ENCODE results near the gene IGHMBP2.

IGHMBP2 gene

DNA sequence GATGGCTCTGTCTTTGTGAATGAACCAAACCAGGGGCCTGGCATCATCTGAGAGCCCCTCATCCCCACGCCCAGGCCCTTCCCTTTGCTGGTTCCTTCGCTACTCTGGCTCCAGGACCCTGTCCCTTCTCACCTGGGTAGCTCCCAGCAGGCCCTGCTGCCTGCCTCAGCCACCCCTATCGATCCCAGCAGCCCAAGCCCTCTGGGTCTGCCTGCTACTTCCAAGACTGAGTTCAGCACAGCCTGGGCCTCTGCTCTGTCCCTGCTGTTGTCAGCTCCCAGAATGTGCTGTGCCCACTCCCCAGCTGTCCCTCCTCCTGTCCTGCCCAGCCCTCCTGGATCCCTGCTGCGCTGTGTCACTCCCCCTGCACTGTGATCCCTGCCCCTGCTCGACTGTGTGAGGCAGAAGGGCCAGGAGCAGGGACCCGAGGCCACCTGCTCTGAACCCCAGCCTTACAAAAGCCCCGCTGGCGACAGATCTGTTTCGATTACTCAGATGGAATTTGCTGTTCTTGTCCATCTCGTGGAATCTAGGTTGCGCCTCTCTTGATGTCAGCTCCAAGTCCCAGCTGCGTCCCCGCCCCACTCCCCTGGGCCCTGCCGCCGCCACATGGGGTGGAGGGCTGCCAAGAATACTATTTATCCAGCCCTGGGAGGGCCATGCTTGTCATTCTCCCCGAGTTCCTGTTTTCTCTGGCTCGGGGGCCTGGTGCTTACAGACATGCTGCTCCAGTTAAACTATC is 13.0 kb upstream of the IGHMBP2 start:
- DNase-seq (ENCODE audit: low spot score): peak; percentile 48

DNA sequence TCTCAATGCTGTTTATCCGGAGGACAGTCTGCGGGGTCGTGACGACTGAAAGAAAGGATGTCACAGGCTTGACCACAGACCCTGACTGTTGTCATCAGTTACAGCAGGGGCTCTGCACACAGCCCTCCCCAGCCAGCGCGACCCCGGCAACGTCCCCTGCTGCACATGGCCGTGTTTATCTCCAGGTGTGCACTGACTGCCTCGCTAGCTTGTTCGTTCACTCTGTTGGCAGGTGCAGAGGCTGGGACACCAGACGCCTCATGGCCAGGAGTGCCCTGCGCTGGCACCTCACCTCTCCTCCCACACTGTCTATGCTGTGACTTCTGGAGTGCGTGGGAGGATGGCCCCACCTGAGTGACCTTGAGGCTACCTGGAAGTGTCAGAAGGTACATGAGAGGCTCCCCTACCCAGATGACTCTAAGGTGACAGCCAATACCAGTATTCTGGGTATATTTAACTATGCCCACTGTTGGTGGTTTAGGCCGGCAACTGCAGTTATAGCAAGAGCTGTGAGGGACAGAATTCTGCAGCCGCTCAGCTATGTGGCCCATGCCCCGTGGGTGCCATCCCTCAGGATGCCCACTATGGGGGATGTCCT is 12.2 kb upstream of the IGHMBP2 start:
- DNase-seq (ENCODE audit: low spot score): no peak

DNA sequence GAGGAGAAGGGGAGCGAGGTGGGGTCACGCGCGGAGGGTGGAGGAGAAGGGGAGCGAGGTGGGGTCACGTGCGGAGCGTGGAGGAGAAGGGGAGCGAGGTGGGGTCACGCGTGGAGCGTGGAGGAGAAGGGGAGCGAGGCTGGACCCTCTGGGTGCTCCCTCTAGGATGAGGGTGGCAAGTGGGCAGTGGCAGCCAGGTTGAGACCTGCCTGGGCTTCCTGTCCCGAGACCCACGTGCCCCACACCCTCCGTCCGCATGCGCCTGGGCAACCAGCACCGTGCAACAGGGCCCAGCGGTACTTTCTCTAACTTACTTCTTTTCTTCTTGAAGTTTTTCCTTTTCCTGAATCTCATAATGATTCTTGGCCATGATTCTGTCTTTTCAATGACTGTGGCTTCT is 11.1 kb upstream of the IGHMBP2 start:
- no peak for DNase-seq (ENCODE audit: low spot score)

DNA sequence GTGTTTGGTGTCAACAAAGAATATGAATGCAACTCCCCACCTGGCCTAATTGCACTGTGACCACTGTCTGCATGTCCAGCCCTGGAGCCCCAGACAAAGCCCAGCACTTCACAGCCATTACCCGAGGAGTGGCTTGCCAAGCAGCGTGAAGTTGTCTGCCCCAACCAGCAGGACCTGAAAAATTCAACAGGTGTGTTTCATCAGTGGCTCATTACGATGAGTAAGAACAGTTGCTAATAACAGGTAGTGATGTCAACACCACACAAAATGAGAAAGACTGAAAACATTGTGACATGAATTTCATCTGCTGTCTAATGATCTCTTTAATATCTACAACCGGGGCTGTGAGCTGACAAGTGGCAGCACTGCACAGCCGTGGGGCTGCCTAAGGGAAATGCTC is 10.4 kb upstream of the IGHMBP2 start:
- no peak for DNase-seq (ENCODE audit: low spot score)

DNA sequence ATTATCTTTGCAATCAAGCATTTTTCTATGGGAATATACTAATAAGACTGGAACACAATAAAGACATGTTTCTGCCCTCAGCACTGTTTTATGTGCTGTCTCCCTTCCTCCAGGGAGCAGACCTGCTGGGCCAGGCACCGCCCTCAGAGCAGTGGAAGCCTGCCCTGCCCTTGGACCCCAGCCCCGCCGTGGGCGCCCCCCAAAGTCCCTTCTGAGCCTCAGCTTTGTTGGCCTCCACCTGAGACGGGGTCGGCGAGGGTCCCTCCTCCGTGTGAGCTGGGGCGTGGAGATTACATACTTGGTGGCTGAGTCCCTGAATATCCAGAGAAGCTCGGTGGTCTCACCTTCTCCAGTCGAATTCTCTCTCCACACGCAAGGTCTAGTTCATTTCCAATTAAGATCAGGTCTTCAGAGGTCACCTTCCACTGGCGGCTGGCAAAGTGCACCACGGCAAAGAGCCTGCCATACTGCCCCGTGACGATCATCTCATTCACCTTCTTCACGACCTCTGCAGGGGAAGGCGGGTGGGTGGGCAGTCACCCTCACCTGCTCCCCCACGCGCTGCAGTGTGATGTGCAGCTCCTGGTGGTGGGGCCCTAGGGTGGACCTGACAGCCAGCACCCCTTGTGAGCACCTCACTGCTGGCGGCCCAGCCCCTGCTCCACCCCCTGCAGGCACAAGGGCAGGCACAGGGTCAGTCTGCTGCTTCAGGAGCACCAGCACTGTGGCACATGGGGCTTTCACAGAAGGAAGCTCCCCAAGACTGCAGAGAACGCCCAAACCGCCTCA is 7.3 kb upstream of the IGHMBP2 start:
- DNase-seq (ENCODE audit: low spot score): no peak

DNA sequence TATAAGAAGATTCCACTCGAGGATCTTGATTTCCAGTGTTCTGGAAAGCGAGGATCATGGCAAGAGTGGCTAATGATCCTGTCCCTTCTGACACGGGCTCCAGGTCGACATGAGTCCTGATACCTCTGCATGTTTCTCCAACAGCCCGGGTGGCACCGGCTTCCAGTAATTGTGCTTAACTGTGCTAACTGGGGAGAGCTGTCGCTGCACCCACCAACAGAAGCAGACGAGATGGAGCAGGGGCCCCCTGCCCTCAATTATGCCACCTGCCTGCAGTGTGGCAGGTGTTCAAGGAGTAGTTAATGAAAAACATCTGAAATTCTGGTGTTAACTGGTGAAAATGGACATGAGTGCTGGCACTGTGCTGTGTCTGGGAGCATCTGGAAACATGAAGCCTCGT is 6.2 kb upstream of the IGHMBP2 start:
- no peak for DNase-seq (ENCODE audit: low spot score)

DNA sequence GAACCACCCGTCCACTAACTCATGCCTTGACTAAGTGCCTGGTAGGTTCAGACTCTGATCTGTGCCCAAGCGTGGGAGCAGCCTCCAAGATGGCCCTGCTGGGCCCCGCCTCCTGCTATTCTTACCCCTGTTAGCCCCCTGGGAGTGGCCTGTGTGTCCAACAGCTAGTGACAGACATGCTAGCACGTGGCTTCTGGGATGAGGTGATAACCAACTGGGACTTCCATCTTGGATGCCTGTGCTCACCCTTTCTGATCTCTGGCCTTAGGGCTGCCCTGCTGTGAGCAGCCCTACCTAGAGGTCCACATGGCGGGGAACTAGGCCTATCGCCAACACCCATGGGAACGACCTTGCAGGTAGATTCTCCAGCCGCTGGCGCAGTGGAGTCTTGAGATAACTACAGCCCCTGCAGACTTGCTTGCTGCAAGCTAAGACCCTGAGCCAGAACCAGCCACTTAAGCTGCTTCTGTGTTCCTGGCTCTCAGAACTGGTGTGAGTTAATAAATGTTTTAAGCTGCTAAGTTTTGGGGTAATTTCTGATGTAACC is 2.8 kb upstream of the IGHMBP2 start:
- no peak for DNase-seq (ENCODE audit: low spot score)

DNA sequence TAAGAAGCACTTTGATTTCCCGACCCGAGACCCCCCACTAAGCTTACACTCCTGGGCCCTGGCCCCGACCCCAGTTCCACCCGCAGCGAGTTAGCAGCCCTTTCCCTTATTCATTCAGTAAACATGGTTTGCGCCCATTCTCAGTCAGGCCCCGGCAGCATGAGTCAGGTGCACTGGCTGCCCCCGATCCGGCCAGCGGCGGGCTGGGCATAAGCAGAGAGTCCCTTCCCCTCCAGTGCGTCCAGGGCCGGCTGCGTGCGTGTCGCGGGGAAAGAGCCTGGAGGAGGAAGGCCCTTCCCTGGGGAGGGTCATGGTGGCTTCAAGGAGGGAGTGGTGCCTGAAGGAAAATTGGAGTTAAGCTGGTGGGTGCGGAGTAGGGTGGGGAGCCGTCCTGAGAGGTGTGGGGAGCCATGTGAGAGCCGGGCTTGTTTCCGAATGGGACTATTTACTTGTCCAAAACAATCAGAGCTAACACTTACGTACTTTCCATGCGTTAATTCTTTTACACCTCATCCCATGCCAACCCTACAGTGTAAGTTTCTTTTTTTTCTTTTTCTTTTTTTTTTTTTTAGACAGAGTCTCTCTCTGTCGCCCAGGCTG is 657 bp downstream of the IGHMBP2 start:
- DNase-seq (ENCODE audit: low spot score): peak; percentile 16

DNA sequence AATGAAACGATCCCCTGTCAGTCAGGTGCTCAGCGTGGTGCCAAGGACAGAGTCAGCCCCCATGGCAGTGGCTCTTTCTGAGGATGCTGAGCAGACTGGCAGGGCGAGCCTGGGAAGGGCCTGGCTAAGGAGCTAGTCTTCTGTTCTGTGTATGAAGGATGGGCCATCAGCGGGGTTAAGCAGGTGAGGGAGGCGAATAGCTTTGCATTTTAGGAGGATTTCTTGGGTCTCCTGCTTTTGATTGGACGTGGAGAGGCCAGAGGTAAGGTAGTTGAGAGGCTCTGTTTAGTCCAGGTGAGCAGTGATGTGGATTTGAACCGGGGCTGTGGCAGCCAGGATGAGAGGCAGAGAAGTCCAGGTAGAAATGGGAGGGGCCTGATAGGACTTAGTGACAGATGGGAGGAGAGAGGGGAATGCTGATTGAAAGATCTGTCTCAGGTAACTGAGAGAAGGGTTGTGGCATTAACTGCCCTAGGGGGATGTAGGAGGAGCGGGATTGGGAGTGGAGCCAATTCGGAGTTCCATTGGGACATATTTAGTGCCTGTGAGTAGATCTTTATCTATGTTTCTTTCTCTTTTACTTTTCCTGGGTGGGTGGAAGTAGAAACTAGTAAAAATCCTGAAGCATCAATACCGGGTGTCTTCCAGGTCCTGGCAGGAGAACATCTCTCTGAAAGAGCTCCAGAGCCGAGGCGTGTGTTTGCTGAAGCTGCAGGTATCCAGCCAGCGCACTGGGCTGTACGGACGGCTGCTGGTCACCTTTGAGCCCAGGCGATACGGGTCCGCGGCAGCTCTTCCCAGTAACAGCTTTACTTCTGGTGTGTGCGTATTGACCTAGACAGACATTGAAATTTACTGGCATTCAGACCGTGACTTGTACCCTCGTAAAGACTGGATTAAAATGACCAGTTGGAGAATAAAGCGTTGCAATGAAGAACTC is 2.0 kb downstream of the IGHMBP2 start:
- DNase-seq (ENCODE audit: low spot score): no peak

DNA sequence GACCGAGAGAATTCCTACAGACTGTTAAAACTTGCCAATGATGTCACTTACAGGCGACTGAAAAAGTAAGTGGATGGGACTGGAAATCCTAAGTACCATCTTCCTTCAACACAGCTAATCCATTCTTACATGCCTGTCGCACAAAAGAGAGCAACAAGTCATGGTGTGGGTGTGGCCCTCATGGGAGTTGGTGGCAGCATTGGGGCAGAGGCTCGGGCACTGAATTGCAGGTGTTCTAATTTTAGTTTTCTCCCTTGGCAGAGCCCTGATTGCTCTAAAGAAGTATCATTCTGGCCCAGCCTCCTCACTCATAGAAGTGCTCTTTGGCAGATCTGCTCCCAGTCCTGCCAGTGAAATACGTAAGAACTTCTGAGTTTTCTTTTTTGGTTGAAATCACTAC is 4.6 kb downstream of the IGHMBP2 start:
- DNase-seq (ENCODE audit: low spot score): no peak

DNA sequence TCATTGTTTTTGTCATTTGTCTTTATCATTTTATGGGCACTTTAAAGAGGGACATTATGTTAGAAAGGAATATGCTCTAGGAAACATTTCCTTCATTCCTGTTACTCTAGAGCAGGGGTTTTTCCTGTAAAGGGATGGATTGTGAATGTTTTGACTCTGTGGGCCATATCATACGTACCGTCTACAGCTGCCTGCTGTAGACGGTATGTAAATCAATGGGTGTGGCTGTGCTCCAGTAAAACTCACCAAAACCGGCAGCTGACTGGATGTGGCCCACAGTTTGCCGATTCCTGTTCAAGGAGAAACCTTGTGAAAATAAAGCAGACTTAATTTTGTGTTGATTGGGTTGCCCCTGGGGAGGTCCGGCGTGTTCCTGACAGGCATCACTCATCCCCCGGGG is 7.3 kb downstream of the IGHMBP2 start:
- no peak for DNase-seq (ENCODE audit: low spot score)

DNA sequence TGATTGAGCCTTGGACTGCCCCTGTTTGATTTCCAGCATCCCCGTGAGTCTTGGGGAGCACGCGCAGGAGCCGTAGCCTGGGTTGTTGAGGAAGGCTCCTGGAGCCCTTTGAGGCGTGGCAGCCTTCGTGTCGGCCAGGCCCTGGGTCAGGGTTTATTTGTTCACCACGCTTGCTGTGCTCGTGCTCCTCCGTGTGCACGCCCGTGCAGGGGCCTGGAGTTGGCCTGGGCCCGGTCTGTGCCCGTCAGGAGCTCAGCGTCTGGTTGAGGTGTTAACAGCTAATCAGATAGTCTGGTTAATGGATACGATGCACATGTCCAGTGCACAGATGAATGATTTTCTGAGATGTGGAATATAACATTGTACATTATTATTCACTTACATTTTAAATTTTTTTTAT is 8.0 kb downstream of the IGHMBP2 start:
- no peak for DNase-seq (ENCODE audit: low spot score)

DNA sequence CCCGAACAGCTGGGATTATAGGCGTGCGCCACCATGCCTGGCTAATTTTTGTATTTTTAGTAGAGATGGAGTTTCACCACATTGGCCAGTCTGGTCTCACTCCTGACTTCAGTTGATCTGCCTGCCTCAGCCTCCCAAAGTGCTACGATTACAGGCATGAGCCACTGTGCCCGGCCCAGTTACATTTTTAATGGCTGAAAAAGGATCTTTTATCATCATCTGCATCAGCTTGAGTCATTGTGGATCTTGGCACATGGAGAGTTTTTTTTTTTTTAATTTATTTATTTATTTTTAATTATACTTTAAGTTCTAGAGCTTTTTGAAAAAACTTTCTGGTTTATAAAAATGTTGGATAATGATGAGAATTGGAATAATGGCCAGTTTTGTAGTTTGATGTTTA is 8.6 kb downstream of the IGHMBP2 start:
- DNase-seq (ENCODE audit: low spot score): no peak

DNA sequence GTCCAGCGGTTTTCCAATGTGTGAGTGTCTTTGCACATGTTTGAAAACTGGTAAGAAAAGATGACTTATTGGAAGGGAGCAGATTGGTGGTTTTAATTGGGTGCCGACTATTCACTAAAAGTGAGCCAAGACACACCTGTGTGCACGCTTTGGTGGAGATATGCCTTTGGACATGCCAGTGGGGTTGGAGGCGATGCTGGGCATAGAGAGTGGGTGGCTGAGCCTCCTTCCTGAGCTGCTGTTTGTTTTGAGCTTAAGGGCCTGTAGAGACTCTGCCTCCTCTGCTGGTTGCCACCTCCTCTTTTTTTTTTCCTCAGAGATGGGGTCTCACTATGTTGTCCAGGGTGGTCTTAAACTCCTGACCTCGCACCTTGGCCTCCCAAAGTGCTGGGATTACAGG is 9.5 kb downstream of the IGHMBP2 start:
- DNase-seq (ENCODE audit: low spot score): no peak

DNA sequence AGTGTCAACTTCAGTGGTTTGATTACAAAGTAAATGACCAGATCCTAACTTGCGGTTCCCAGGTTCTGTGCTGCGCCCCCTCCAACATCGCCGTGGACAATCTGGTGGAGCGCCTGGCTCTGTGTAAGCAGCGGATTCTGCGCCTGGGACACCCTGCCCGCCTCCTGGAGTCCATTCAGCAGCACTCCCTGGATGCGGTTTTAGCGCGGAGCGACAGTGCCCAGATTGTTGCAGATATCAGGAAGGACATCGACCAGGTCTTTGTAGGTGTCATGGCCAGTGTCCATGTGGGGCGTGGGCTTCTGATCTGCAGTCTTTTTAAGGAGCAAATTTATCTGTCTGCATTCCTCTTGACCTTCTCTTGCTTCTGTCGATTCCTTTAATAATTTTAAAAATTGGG is 11.1 kb downstream of the IGHMBP2 start:
- no peak for DNase-seq (ENCODE audit: low spot score)

DNA sequence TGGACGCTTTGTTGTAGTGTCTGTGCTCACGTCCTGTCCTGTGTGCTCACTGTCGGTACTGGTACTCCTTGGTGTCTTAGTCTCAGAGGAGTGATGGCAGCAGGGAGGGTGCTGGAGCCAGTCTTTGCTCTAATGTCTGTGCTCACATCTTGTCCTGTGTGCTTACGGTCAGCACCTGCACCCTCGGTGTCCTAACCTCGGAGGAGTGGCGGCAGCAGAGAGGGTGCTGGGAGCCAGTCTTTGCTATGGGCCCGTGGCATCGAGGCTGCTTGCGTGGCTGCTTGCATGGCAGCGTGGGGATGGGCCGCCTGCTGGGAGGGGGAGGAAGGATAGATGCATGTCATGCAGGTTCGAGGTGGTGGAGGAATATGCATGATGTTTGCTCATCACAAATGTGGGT is 12.7 kb downstream of the IGHMBP2 start:
- no peak for DNase-seq (ENCODE audit: low spot score)

DNA sequence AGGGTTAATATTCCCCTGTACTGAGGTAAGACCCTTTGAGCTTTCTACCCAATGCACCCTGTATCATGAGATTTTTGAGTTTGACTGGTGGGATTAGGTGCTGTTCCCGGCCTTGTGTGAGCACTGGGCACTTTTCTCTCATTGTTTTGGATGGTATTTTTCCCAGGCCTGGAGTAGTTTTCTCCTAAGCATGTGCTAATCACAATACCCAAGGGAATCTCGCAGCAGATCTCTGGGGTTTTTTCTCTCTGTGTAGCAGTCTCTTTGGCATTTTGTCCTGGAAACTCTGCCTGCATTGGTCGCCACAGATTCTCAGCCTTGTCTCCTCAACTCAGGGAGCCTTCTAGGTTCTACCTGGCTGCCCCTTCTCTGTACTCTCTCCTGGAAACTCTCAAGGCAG is 19.9 kb downstream of the IGHMBP2 start:
- no peak for DNase-seq (ENCODE audit: low spot score)

DNA sequence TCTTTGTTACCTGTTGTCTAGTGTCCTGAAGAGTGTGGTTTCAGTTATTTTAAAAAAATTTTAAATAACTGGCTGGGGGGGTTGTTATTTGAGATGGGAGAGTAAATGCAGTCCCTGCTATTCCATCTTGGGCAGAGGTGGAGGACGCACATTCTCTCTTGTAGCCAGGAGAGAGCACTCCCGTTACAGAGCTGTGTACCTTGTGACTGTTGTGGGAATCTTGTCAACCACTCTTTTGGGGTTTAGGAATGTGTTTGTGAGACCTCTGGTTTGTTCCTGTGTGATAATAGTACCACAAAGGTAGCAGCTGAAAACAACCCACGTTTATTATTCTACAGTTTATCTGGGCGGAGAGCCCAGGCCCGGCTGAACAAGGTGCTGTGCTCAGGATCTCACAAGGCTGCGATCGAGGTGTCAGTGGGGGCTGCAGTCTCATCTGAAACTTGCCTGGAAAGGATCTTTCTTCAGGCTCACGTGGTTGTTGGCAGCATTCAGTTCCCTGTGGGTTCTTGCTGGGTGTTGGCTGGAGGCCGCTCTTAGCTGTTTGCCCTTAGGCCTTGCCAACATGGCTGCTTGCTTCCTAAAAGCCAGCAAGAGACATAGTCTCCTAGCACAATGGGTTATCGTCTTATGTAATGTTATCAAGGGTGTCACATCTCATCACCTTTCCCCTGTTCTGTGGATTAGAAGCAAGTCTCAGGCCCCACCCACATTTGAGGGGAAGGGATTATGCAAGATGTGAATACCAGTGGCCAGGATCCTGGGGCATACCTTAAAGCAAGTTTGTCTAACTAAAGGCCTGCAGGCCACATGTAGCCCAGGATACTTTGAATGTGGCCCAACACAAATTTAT is 20.6 kb downstream of the IGHMBP2 start:
- DNase-seq (ENCODE audit: low spot score): no peak

DNA sequence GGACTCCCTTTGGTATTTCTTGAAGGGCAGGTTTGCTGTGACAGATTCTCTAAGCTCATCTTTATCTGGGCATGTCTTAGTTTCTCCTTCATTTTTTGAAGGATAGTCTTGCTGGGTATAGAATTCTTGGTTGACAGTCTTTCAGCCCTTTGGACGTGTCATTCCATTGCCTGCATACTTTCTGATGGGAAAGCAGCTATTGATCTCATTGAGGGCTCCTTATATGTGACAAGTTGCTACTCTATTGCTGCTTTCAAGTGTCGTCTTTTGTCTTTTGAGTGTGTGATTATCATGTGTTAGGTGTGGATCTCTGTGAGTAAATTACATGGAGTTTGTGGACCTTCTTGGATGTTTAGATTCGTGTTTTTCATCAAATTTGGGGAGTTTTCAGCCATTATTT is 21.9 kb downstream of the IGHMBP2 start:
- DNase-seq (ENCODE audit: low spot score): no peak

Measured in globus pallidus (tissue), 1 donor.